Hepatocyte (in vitro differentiated cells): ENCODE measurements around the gene BLM. TPM values are rescaled to one million over a fixed set of nuclear protein-coding genes. Genes with fewer than 3 reads are reported as not detected.

Experiments used
- DNase-seq: peaks from one replicate; pipeline ENCODE4 v3.0.0-alpha.2; 2016; ENCODE audit warnings: low spot score
- H2AFZ ChIP-seq: fragments of 200-600 bp; sonication (generic); 2 replicates; pipeline ENCODE4 v1.6.0; 2016; ENCODE audit warnings: antibody characterized with exemption, mild to moderate bottlenecking
- H3K27ac ChIP-seq: fragments of 200-600 bp; sonication (generic); 2 replicates; pipeline ENCODE4 v1.5.1; 2016; ENCODE audit warnings: mild to moderate bottlenecking
- H3K27me3 ChIP-seq: fragments of 200-600 bp; sonication (generic); 2 replicates; pipeline ENCODE4 v1.6.1; 2016
- H3K36me3 ChIP-seq: fragments of 200-600 bp; sonication (generic); replicated peaks from 2 replicates; pipeline ENCODE4 v1.5.1; 2016; ENCODE audit warnings: low read depth; ENCODE audit not compliant: insufficient read depth
- H3K4me1 ChIP-seq: fragments of 200-600 bp; sonication (generic); 2 replicates; pipeline ENCODE4 v1.5.1; 2016; ENCODE audit warnings: mild to moderate bottlenecking, moderate library complexity; ENCODE audit not compliant: insufficient read depth
- H3K4me2 ChIP-seq: fragments of 200-600 bp; sonication (generic); 2 replicates; pipeline ENCODE4 v1.6.0; 2016
- H3K4me3 ChIP-seq: fragments of 200-600 bp; sonication (generic); 2 replicates; pipeline ENCODE4 v1.5.1; 2016; ENCODE audit warnings: mild to moderate bottlenecking
- H3K79me2 ChIP-seq: fragments of 200-600 bp; sonication (generic); 2 replicates; pipeline ENCODE4 v1.6.0; 2017; ENCODE audit warnings: mild to moderate bottlenecking
- H3K9me2 ChIP-seq: fragments of 200-600 bp; sonication (generic); replicated peaks from 2 replicates; pipeline ENCODE4 v1.6.0; 2017; ENCODE audit warnings: mild to moderate bottlenecking; ENCODE audit not compliant: insufficient read depth
- H3K9me3 ChIP-seq: fragments of 200-600 bp; sonication (generic); 2 replicates; pipeline ENCODE4 v1.5.1; 2016; ENCODE audit warnings: low read depth, mild to moderate bottlenecking
- H4K20me1 ChIP-seq: fragments of 200-600 bp; sonication (generic); 2 replicates; pipeline ENCODE4 v1.6.0; 2016; ENCODE audit warnings: mild to moderate bottlenecking; ENCODE audit not compliant: insufficient read depth, poor library complexity, severe bottlenecking
- EZH2 ChIP-seq: fragments of 200-600 bp; sonication (generic); IDR thresholded peaks from 2 replicates; pipeline ENCODE4 v1.6.1; 2016; ENCODE audit warnings: antibody characterized with exemption, mild to moderate bottlenecking, borderline replicate concordance
- EZH2phosphoT487 ChIP-seq: fragments of 200-600 bp; sonication (generic); IDR thresholded peaks from one replicate; pipeline ENCODE4 v1.6.1; 2018; ENCODE audit warnings: antibody characterized with exemption, mild to moderate bottlenecking, low read depth, moderate library complexity; ENCODE audit not compliant: unreplicated experiment, severe bottlenecking
- WGBS: methylation state at CpG from one replicate; pipeline ENCODE4 v1.1.6; 2016; ENCODE audit warnings: low lambda C conversion rate; ENCODE audit errors: missing lambda C conversion rate; 5-methylcytosine and 5-hydroxymethylcytosine counted together
- polyA plus RNA-seq: library from polyadenylated mRNA; unstranded; fragments of >200 nt; fragmentation: Nextera tagmentation; extraction: Ambion mirVana; gene quantifications from 2 replicates; pipeline ENCODE4 v1.2.1, GENCODE V29; 2016
- total RNA-seq: library from RNA; depleted of rRNA; stranded (reverse); fragments of >200 nt; gene quantifications from 2 replicates; pipeline ENCODE4 v1.2.3, GENCODE V29; 2014
- TF ChIP-seq, protein P1 (sequence below): fragments of 200-600 bp; sonication (generic); IDR thresholded peaks from 2 replicates; pipeline ENCODE4 v1.5.1; 2016; ENCODE audit warnings: antibody characterized with exemption, mild to moderate bottlenecking; ENCODE audit not compliant: poor library complexity

The BLM gene
- total and polyA plus RNA-seq, 2 experiments from 2014 or later = 1.7 to 3.5 TPM

DNA sequence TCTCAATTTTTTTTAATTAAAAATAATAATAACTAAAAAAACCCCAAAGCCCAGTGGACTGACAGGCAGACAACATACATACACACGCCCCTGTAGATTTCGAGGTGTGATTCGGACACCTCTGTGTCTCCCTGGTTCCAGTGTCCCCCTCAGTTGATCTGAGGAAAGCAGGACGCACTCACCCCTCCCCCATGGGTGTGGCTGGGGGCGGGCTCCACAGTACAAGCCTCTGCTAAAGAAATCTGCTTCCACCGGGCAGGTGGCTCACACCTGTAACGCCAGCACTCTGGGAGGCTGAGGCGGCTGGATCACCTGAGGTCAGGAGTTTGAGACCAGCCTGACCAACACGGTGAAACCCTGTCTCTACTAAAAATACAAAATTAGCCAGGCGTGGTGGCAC lies 33.8 kb upstream of the BLM start:
- H3K36me3 ChIP-seq = no peaks in the 10 kb centered on the region
- DNase-seq = no peak
- H3K79me2 ChIP-seq = no peaks in the 10 kb centered on the region
- no peaks in the 10 kb centered on the region for H3K27me3 ChIP-seq
- H4K20me1 ChIP-seq = no peaks in the 10 kb centered on the region
- 86% methylated on average over 10 of the region's 10 CpGs for WGBS
- TF ChIP-seq, protein P1, sequence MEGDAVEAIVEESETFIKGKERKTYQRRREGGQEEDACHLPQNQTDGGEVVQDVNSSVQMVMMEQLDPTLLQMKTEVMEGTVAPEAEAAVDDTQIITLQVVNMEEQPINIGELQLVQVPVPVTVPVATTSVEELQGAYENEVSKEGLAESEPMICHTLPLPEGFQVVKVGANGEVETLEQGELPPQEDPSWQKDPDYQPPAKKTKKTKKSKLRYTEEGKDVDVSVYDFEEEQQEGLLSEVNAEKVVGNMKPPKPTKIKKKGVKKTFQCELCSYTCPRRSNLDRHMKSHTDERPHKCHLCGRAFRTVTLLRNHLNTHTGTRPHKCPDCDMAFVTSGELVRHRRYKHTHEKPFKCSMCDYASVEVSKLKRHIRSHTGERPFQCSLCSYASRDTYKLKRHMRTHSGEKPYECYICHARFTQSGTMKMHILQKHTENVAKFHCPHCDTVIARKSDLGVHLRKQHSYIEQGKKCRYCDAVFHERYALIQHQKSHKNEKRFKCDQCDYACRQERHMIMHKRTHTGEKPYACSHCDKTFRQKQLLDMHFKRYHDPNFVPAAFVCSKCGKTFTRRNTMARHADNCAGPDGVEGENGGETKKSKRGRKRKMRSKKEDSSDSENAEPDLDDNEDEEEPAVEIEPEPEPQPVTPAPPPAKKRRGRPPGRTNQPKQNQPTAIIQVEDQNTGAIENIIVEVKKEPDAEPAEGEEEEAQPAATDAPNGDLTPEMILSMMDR = no peak
- no peak for TF ChIP-seq EZH2phosphoT487
- no peak for TF ChIP-seq EZH2
- no peak overlapping the region for H2AFZ ChIP-seq
- no peak overlapping the region for H3K4me2 ChIP-seq
- H3K4me1 ChIP-seq = no peaks in the 10 kb centered on the region
- H3K4me3 ChIP-seq = no peak overlapping the region
- H3K27ac ChIP-seq = no peak overlapping the region
- no peaks in the 10 kb centered on the region for H3K9me2 ChIP-seq
- H3K9me3 ChIP-seq = no peaks in the 10 kb centered on the region

DNA sequence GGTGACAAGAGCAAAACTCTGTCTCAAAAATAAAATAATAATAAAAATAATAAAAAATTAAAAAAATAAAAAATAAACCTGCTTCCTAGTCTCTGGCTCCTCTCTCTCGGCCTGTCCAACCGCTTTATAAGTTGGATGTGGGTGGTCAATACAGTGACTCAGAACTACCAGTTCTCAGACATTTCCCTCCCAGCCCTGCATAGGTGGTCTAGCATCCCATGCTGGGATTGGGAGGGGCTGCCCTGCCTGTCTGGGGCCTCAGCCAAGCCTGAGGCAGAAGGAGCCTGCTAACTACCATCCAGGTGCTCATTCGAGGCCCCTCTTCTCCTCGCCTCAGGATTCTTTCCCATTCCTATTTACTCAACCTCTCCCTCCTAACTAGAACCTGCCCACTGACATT lies 33.3 kb upstream of the BLM start:
- Histone ChIP-seq H3K4me1 (no peaks in the 10 kb centered on the region), H3K9me2 (no peaks in the 10 kb centered on the region), H3K27ac (no peak overlapping the region), H3K36me3 (no peaks in the 10 kb centered on the region), H2AFZ (no peak overlapping the region), H3K9me3 (no peaks in the 10 kb centered on the region), H3K4me3 (no peak overlapping the region), H3K79me2 (no peaks in the 10 kb centered on the region), H4K20me1 (no peaks in the 10 kb centered on the region), H3K4me2 (no peak overlapping the region), H3K27me3 (no peaks in the 10 kb centered on the region)
- DNase-seq = no peak
- TF ChIP-seq, protein P1 = no peak
- TF ChIP-seq EZH2 = no peak
- TF ChIP-seq EZH2phosphoT487 = no peak
- WGBS = 73% methylated on average over 4 of the region's 4 CpGs

DNA sequence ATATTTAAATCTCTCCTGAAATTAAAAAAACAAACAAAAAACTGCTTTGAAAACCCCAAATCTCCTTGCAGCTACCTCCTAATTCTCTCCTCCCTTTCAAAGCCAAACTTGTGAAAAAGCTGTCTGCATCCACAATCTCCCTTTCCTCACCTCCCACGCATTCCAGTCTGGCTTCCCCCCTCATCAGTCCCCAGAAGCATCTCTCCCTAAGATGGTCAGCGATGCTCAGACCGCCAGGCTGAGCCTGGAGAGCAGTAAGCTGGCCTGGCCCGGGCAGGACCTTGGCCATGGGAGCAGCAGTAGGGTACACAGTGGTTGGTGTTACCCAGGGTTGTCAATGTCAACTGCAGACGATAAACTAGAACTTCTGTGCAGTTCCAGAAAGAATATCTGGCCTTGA lies 32.9 kb upstream of the BLM start:
- no peak for DNase-seq
- no peak overlapping the region for H3K4me2 ChIP-seq
- H3K4me1 ChIP-seq = no peaks in the 10 kb centered on the region
- H4K20me1 ChIP-seq = no peaks in the 10 kb centered on the region
- no peaks in the 10 kb centered on the region for H3K79me2 ChIP-seq
- no peaks in the 10 kb centered on the region for H3K9me3 ChIP-seq
- no peaks in the 10 kb centered on the region for H3K9me2 ChIP-seq
- no peak for TF ChIP-seq EZH2
- TF ChIP-seq, protein P1 = no peak
- no peak for TF ChIP-seq EZH2phosphoT487
- no peak overlapping the region for H2AFZ ChIP-seq
- no peaks in the 10 kb centered on the region for H3K36me3 ChIP-seq
- H3K27me3 ChIP-seq = no peaks in the 10 kb centered on the region
- H3K4me3 ChIP-seq = no peak overlapping the region
- H3K27ac ChIP-seq = no peak overlapping the region
- WGBS = 77% methylated on average over 5 of the region's 5 CpGs
